A549 (cell line): ENCODE measurements around the gene BTG4.

Experiments
- EHF ChIP-seq: fragments of 250-450 bp; sonication (Bioruptor Pico); IDR thresholded peaks from 2 replicates; pipeline ENCODE4 v1.5.0; 2020; ENCODE audit warnings: mild to moderate bottlenecking
- MYC ChIP-seq: IDR thresholded peaks from 2 replicates; pipeline ENCODE4 v1.6.1; 2012; ENCODE audit warnings: mild to moderate bottlenecking, inconsistent platforms, low read length, improper control_type of control experiment, borderline replicate concordance
- POLR2A ChIP-seq: IDR thresholded peaks from 2 replicates; pipeline ENCODE4 v1.6.1; 2012; ENCODE audit warnings: mild to moderate bottlenecking, low read length
- RAD21 ChIP-seq, 2 experiments: fragments of >200 bp in 1 of 2; sonication (Bioruptor Twin) in 1 of 2; formaldehyde crosslinking in 1 of 2; IDR thresholded peaks in 1 of 2; conservative IDR thresholded peaks in 1 of 2; 2 replicates in 1 of 2; 3 replicates in 1 of 2; pipeline ENCODE4 v1.6.1; 2012 to 2018; ENCODE audit warnings: inconsistent platforms in 1 of 2
- RCOR1 ChIP-seq: fragments of 150-350 bp; IDR thresholded peaks from 2 replicates; pipeline ENCODE4 v1.6.1; 2014; ENCODE audit warnings: antibody characterized with exemption, low read length, low read depth
- ZNF302 ChIP-seq: fragments of 250-450 bp; sonication (Bioruptor Pico); IDR thresholded peaks from 2 replicates; pipeline ENCODE4 v1.9.0; 2021; ENCODE audit warnings: inconsistent platforms, mild to moderate bottlenecking, moderate library complexity
- TF ChIP-seq, protein P1 (sequence below): fragments of >200 bp; sonication (Bioruptor Twin); formaldehyde crosslinking; IDR thresholded peaks from 3 replicates; pipeline ENCODE4 v1.5.1; 2016

DNA sequence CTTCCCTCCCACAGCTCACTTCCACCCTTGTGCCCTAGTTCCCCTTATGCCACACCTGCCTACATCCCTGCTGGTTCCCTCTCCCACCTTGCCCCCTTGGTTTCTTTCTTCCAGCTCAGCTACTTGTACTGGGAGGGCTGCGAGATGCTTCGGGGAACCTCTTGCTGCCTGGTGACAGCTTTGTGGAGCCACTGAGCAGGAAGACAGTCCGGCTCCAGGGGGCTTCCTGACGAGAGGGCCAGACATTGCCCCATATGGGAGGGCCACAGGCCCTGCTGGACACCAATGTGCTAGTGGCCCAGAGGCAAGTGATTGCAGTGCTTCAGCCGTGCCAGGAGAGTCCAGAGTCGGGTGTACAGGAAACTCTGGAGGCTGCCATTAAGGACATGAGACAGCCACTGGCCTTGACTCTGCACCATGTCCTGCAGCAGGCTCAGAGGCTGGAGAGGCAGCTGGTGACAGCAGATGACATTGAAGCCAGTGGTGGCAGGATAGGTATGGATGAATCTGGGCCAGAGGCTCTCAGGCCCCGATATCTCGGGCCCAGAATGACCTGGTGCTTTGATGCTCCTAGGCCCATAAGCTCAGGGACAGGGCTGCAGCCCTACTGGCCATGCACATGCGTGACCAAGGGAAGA is 54.3 kb downstream of the BTG4 start:
- TF ChIP-seq EHF (no peak), RAD21 (conservative IDR thresholded peaks at IDR 0.05 in 1 of 2, IDR thresholded peaks at IDR 0.05 in 1 of 2) (no peak), MYC (no peak), POLR2A (no peak), RCOR1 (no peak), ZNF302 (CRISPR knock-in tag) (no peak)
- TF ChIP-seq, protein P1, sequence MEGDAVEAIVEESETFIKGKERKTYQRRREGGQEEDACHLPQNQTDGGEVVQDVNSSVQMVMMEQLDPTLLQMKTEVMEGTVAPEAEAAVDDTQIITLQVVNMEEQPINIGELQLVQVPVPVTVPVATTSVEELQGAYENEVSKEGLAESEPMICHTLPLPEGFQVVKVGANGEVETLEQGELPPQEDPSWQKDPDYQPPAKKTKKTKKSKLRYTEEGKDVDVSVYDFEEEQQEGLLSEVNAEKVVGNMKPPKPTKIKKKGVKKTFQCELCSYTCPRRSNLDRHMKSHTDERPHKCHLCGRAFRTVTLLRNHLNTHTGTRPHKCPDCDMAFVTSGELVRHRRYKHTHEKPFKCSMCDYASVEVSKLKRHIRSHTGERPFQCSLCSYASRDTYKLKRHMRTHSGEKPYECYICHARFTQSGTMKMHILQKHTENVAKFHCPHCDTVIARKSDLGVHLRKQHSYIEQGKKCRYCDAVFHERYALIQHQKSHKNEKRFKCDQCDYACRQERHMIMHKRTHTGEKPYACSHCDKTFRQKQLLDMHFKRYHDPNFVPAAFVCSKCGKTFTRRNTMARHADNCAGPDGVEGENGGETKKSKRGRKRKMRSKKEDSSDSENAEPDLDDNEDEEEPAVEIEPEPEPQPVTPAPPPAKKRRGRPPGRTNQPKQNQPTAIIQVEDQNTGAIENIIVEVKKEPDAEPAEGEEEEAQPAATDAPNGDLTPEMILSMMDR = no peak
